HUES64 (cell line): ENCODE data around the gene CORIN.

ENCODE experiments used
- H3K27ac ChIP-seq: 2 replicates; pipeline ENCODE4 v1.7.0; 2013; ENCODE audit warnings: low read depth, low read length, inconsistent platforms
- H3K27me3 ChIP-seq: 2 replicates; pipeline ENCODE4 v1.6.1; 2013; ENCODE audit warnings: mild to moderate bottlenecking, low read length; ENCODE audit not compliant: insufficient read depth
- H3K36me3 ChIP-seq: 2 replicates; pipeline ENCODE4 v1.6.1; 2013; ENCODE audit warnings: mild to moderate bottlenecking, low read length; ENCODE audit not compliant: insufficient read depth
- H3K4me1 ChIP-seq: 2 replicates; pipeline ENCODE4 v1.6.1; 2013; ENCODE audit warnings: mild to moderate bottlenecking, low read length, moderate library complexity; ENCODE audit not compliant: insufficient read depth
- H3K4me3 ChIP-seq: 2 replicates; pipeline ENCODE4 v1.5.1; 2013; ENCODE audit warnings: mild to moderate bottlenecking, low read length, moderate library complexity
- H3K9ac ChIP-seq: 2 replicates; pipeline ENCODE4 v1.6.1; 2013; ENCODE audit warnings: mild to moderate bottlenecking, low read depth, low read length
- H3K9me3 ChIP-seq: 2 replicates; pipeline ENCODE4 v1.6.1; 2013; ENCODE audit warnings: low read depth, low read length; ENCODE audit not compliant: insufficient read depth
- WGBS: fragments of 150-250, 120-280 bp; methylation state at CpG from one replicate; pipeline ENCODE4 v1.1.7; 2013; ENCODE audit warnings: missing lambda C conversion rate; 5-methylcytosine and 5-hydroxymethylcytosine counted together

The CORIN gene

GRCh38 chr4:47606482-47606881 is 231.4 kb downstream of the CORIN start:
- H3K36me3 ChIP-seq, result no peaks in the 10 kb centered on the region
- H3K27me3 ChIP-seq, result no peaks in the 10 kb centered on the region
- H3K27ac ChIP-seq, result no peak overlapping the region
- H3K9me3 ChIP-seq, result no peaks in the 10 kb centered on the region
- 93% methylated on average over 2 of the region's 3 CpGs for WGBS
- H3K4me1 ChIP-seq, result no peaks in the 10 kb centered on the region
- no peak overlapping the region for H3K4me3 ChIP-seq
- no peak overlapping the region for H3K9ac ChIP-seq

DNA sequence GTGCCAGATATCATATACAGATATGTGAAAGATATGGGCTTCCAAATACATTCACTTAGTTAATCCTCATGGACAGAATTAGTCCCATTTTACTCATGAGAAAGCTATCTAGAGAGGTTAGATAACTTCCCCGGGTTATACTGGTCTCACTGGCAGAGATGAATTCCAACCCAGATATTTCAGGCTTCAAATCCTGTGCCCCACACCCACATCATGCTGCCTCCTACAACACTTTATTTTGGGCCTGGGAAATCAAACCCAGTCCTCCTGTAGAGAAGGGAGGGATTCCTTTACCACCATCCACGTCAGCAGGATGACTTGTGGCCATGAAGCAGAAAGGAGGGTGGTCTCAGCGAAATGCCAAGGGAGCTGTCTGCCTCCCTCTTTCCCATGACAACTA is 239.0 kb downstream of the CORIN start:
- Histone ChIP-seq H3K27me3 (no peaks in the 10 kb centered on the region), H3K36me3 (no peaks in the 10 kb centered on the region), H3K4me3 (no peak overlapping the region), H3K4me1 (no peaks in the 10 kb centered on the region), H3K9ac (no peak overlapping the region), H3K27ac (no peak overlapping the region), H3K9me3 (no peaks in the 10 kb centered on the region)
- WGBS, result 94% methylated on average over 3 of the region's 3 CpGs

DNA sequence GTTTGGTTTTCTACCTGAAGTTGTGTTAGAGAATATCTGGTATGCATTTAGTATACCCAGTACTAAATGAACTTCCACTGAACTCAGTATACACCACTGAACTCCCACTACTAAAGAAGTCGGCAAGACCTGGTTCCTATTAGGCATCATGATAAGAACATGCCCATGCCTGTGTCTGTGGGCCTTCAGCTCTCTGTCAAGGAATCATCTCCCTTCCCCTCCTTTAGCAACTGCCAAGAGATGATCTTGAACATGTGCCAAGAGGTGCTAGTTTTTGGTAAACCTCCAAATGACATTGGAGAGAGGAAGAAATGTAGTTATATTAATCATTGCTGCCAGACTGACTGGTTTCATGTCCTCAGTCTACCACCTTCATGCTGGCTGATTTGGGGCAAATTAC is 239.5 kb downstream of the CORIN start:
- Histone ChIP-seq H3K4me1 (no peaks in the 10 kb centered on the region), H3K9me3 (no peaks in the 10 kb centered on the region), H3K4me3 (no peak overlapping the region), H3K27ac (no peak overlapping the region), H3K36me3 (no peaks in the 10 kb centered on the region), H3K27me3 (no peaks in the 10 kb centered on the region), H3K9ac (no peak overlapping the region)
- WGBS, result 93% methylated on average over 1 of the region's 1 CpG

GRCh38 chr4:47597696-47598095 is 240.2 kb downstream of the CORIN start:
- Histone ChIP-seq H3K27ac (no peak overlapping the region), H3K36me3 (no peaks in the 10 kb centered on the region), H3K27me3 (no peaks in the 10 kb centered on the region), H3K4me3 (no peak overlapping the region), H3K9me3 (no peaks in the 10 kb centered on the region), H3K9ac (no peak overlapping the region), H3K4me1 (no peaks in the 10 kb centered on the region)
- 92% methylated on average over 1 of the region's 1 CpG for WGBS

DNA sequence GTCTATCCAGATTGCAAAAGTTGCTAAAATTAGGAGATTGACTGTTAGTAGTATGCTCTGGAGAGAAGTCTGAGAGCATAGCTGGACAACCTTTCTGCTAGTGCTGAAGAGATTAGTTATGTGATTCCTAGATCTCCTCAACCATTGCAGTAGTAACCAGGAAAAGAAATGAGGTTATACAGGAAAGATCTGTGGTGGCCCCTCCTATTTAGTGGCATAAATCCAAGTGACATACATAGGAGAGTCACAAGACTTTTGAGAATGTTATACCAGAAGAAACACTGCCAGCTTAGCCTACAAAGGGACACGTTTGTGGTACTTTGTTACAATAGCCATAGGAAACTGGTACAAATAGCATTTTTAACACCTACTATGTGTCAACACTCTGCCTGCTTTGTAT is 247.5 kb downstream of the CORIN start:
- Histone ChIP-seq H3K9me3 (no peaks in the 10 kb centered on the region; the same call in 1 of the 2 replicates), H3K4me3 (no peak overlapping the region), H3K4me1 (no peaks in the 10 kb centered on the region), H3K9ac (no peak overlapping the region), H3K27me3 (no peaks in the 10 kb centered on the region), H3K36me3 (peaks cover 3% of the 10 kb centered on the region; the same call in 1 of the 2 replicates), H3K27ac (no peak overlapping the region)
- 86% methylated on average over 1 of the region's 1 CpG for WGBS

DNA sequence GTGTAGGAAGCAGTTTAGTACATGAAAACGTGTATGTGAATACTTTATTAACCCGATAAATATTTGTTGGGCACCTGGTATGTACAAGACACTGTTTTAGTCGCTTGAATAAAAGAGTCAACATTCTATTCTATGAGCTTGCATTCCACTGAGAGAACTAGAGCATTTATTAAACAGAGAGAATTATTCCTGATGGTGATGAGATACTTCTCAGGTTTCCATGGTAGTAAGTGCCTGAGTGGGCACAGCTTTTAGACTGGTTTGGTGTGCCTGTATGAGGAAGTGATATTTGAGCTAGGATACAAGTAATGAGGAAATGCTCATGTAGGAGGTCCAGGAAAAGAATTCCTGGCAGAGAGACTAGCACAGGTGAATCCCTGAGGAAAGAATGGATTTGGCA is 258.6 kb downstream of the CORIN start:
- H3K9ac ChIP-seq, result no peak overlapping the region
- no peaks in the 10 kb centered on the region for H3K4me1 ChIP-seq
- H3K27me3 ChIP-seq, result no peaks in the 10 kb centered on the region
- H3K9me3 ChIP-seq, result no peaks in the 10 kb centered on the region
- H3K27ac ChIP-seq, result no peak overlapping the region
- WGBS, result 85% methylated on average over 3 of the region's 3 CpGs
- no peak overlapping the region for H3K4me3 ChIP-seq
- no peaks in the 10 kb centered on the region for H3K36me3 ChIP-seq

GRCh38 chr4:47577779-47578553 is 259.9 kb downstream of the CORIN start:
- no peaks in the 10 kb centered on the region for H3K4me1 ChIP-seq
- 89% methylated on average over 7 of the region's 7 CpGs for WGBS
- no peak overlapping the region for H3K27ac ChIP-seq
- no peak overlapping the region for H3K4me3 ChIP-seq
- H3K9me3 ChIP-seq, result no peaks in the 10 kb centered on the region
- H3K36me3 ChIP-seq, result no peaks in the 10 kb centered on the region
- H3K9ac ChIP-seq, result no peak overlapping the region
- H3K27me3 ChIP-seq, result no peaks in the 10 kb centered on the region

- Histone ChIP-seq H3K9me3 (no peaks in the 10 kb centered on the region), H3K9ac (no peak overlapping the region), H3K27me3 (no peaks in the 10 kb centered on the region), H3K27ac (no peak overlapping the region), H3K4me3 (no peak overlapping the region), H3K4me1 (no peaks in the 10 kb centered on the region), H3K36me3 (no peaks in the 10 kb centered on the region)
- 100% methylated on average over 2 of the region's 3 CpGs for WGBS
These were observed 264.9 kb downstream of the CORIN start for GRCh38 chr4:47572981-47573380.

- no peaks in the 10 kb centered on the region for H3K4me1 ChIP-seq
- H3K27me3 ChIP-seq, result no peaks in the 10 kb centered on the region
- H3K27ac ChIP-seq, result no peak overlapping the region
- H3K9me3 ChIP-seq, result no peaks in the 10 kb centered on the region
- H3K4me3 ChIP-seq, result no peak overlapping the region
- no peak overlapping the region for H3K9ac ChIP-seq
- H3K36me3 ChIP-seq, result no peaks in the 10 kb centered on the region
These were observed 267.1 kb downstream of the CORIN start for GRCh38 chr4:47570816-47571215.

DNA sequence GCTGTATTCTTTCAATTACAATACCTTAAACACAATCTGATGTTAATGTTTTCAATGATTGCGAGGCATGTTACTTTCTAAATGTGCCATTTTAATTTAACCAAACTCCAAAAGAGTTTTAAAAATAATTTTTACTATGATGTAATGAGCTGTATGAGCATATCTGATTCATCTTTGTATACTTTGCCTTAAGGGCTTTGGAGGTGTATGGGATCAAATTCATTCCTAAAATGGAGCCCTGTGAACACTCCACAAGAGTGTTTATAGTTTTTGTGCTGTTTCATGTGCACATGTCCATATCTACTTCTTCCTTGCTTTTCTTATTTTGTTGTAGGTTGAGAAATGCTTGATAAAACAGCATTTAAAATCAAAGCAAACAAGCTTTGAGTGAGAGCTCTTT is 270.4 kb downstream of the CORIN start:
- H3K36me3 ChIP-seq, result no peaks in the 10 kb centered on the region
- no peaks in the 10 kb centered on the region for H3K27me3 ChIP-seq
- H3K9me3 ChIP-seq, result no peaks in the 10 kb centered on the region
- H3K27ac ChIP-seq, result no peak overlapping the region
- WGBS, result no CpG with 5 or more reads among the region's 1 CpG
- H3K9ac ChIP-seq, result no peak overlapping the region
- H3K4me3 ChIP-seq, result no peak overlapping the region
- no peaks in the 10 kb centered on the region for H3K4me1 ChIP-seq

- H3K9me3 ChIP-seq, result no peaks in the 10 kb centered on the region
- H3K4me1 ChIP-seq, result no peaks in the 10 kb centered on the region
- no peaks in the 10 kb centered on the region for H3K27me3 ChIP-seq
- H3K27ac ChIP-seq, result no peak overlapping the region
- H3K9ac ChIP-seq, result no peak overlapping the region
- no peak overlapping the region for H3K4me3 ChIP-seq
- no peaks in the 10 kb centered on the region for H3K36me3 ChIP-seq
These were observed 270.9 kb downstream of the CORIN start for GRCh38 chr4:47566969-47567368.

DNA sequence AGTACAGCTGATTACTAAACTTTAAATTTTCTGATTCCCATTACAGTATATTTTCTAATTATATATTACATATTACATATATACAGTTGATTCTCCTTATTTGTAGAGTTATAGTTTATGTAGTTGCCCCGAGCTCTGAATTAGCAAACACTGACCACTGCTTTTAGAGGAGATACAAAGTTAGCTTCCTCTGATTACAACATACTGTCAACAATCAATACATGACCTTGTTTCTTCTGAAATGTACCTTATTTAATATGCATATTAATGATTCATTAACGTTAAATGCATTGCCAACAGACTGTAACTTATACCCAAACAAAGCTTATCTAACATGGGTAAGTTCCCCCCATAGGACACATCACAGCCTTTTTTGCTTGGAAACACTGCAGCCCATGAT is 271.3 kb downstream of the CORIN start:
- no peak overlapping the region for H3K27ac ChIP-seq

More for the DNA sequence above, 271.3 kb downstream of the CORIN start:
- 96% methylated on average over 1 of the region's 2 CpGs for WGBS
- Histone ChIP-seq H3K9ac (no peak overlapping the region), H3K9me3 (no peaks in the 10 kb centered on the region), H3K4me3 (no peak overlapping the region), H3K36me3 (no peaks in the 10 kb centered on the region), H3K27me3 (no peaks in the 10 kb centered on the region), H3K4me1 (no peaks in the 10 kb centered on the region)
